Measurements from ENCODE around the gene TNKS1BP1. TPM values are rescaled to one million over a fixed set of nuclear protein-coding genes. Genes with fewer than 3 reads are reported as not detected.

TNKS1BP1 gene
- polyA plus RNA-seq, 1 of the 3 experiments (the other 2 are of a cell fraction): 43.3 TPM

GRCh38 chr11:57306940-57307565 is 17.7 kb downstream of the TNKS1BP1 start:
- H4K20me1 ChIP-seq (ENCODE audit: insufficient read depth): peaks cover 37% of the 10 kb centered on the region
- TF ChIP-seq FOXJ3 (CRISPR knock-in tag; IDR thresholded peaks at IDR 0.05) (no peak), CTCF (IDR thresholded peaks at IDR 0.05) (no peak), YY1 (IDR thresholded peaks at IDR 0.05; ENCODE audit: low read depth) (no peak), USF1 (IDR thresholded peaks at IDR 0.05; ENCODE audit: borderline replicate concordance, low read depth) (no peak), NRF1 (IDR thresholded peaks at IDR 0.05; ENCODE audit: low read depth, low read length) (no peak), EZH2phosphoT487 (IDR thresholded peaks at IDR 0.05; ENCODE audit: borderline replicate concordance, low read depth) (no peak), TEAD4 (IDR thresholded peaks at IDR 0.05; ENCODE audit: borderline replicate concordance, insufficient read depth) (no peak), SMC3 (IDR thresholded peaks at IDR 0.05; ENCODE audit: low read depth, low read length) (no peak), CHD2 (IDR thresholded peaks at IDR 0.05; ENCODE audit: low read length, partially characterized antibody) (no peak), ZBTB33 (IDR thresholded peaks at IDR 0.05; ENCODE audit: borderline replicate concordance, low read depth) (no peak), RAD21 (IDR thresholded peaks at IDR 0.05; ENCODE audit: low read length) (no peak), TAF1 (IDR thresholded peaks at IDR 0.05; ENCODE audit: borderline replicate concordance, low read depth, low read length) (no peak)
- H3K79me2 ChIP-seq (ENCODE audit: insufficient read depth): peaks cover 69% of the 10 kb centered on the region
- DNase-seq: no peak
- H3F3A ChIP-seq (replicated peaks; ENCODE audit: insufficient read depth): peaks cover 5% of the 10 kb centered on the region
- peaks cover 0 to 10% of the 10 kb centered on the region in 2 experiments; a peak in 2 of 4 replicates for H3K4me1 ChIP-seq (ENCODE audit: control insufficient read depth in 1 of 2, insufficient read depth in 2 of 2, low read depth in 1 of 2, low read length in 1 of 2)
- ChIA-PET CTCF (interaction anchor here (2.0 to 2.6 kb wide), 2 partner anchors 11 to 57 kb away, joined by 5 to 10 read pairs; no protein-coding TSS in a partner anchor), POLR2A (no interaction called here)
- peaks cover 21 to 51% of the 10 kb centered on the region in 2 experiments for H3K36me3 ChIP-seq (replicated peaks in 1 of 2; ENCODE audit: control insufficient read depth in 1 of 2, insufficient read depth in 2 of 2, low read length in 1 of 2)
- H2AFZ ChIP-seq (ENCODE audit: low read depth): no peak overlapping the region
- no peaks in the 10 kb centered on the region for H3K9me3 ChIP-seq
- no peak overlapping the region for H3K4me3 ChIP-seq (ENCODE audit: low read depth in 2 of 2, low read length in 1 of 2)
- H3K9me2 ChIP-seq: no peaks in the 10 kb centered on the region
- H3K27ac ChIP-seq (ENCODE audit: low read depth in 2 of 2, low read length in 1 of 2): no peak overlapping the region
- no peaks in the 10 kb centered on the region for H3K27me3 ChIP-seq (ENCODE audit: insufficient read depth)
- peak overlapping the region; percentile 28; the same call in 1 of the 2 replicates for H3K4me2 ChIP-seq
- H3K9ac ChIP-seq: no peak overlapping the region
- WGBS (ENCODE audit: low lambda C conversion rate): 92% methylated on average over 9 of the region's 9 CpGs
